ENCODE results near the gene PLK5.
"Not testable (repeated sequence)": the region's sequence is repeated elsewhere in the genome, so short reads cannot be mapped to it uniquely, and the experiment has no call there.

PLK5 gene

DNA sequence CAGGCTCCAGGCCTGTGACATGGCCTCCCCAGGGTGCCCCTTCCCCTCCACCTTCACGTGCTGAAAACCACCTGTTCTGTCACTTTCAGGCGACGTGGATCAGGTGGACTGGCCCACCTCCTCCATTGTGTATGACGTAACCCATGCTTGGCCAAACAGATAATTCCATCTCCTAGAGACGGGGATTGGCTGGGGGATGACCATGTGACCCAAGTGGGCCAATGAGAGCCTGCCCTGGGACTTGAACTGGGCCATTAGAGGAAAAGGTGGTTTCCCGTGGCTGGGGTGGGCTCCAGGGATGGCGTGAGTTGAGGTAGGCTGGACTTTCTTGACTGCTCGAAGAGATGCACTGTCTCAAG is 7.5 kb upstream of the PLK5 start:
- Histone ChIP-seq H3K4me3 (replicated peaks; ENCODE audit: insufficient read depth, low read length) (no peak overlapping the region), H3K27ac (replicated peaks) (no peak overlapping the region), H3K27me3 (ENCODE audit: insufficient read depth, poor library complexity, severe bottlenecking) (peaks cover 15% of the 10 kb centered on the region)
- no peak for DNase-seq (ENCODE audit: low read depth in 1 of 2, low spot score in 1 of 2)
- TF ChIP-seq SPI1 (IDR thresholded peaks at IDR 0.05; ENCODE audit: borderline replicate concordance, low read depth) (no peak), POLR2AphosphoS5 (IDR thresholded peaks at IDR 0.05; ENCODE audit: low read depth) (no peak), GABPA (IDR thresholded peaks at IDR 0.05; ENCODE audit: low read depth) (no peak)
- TF ChIP-seq, protein P1, sequence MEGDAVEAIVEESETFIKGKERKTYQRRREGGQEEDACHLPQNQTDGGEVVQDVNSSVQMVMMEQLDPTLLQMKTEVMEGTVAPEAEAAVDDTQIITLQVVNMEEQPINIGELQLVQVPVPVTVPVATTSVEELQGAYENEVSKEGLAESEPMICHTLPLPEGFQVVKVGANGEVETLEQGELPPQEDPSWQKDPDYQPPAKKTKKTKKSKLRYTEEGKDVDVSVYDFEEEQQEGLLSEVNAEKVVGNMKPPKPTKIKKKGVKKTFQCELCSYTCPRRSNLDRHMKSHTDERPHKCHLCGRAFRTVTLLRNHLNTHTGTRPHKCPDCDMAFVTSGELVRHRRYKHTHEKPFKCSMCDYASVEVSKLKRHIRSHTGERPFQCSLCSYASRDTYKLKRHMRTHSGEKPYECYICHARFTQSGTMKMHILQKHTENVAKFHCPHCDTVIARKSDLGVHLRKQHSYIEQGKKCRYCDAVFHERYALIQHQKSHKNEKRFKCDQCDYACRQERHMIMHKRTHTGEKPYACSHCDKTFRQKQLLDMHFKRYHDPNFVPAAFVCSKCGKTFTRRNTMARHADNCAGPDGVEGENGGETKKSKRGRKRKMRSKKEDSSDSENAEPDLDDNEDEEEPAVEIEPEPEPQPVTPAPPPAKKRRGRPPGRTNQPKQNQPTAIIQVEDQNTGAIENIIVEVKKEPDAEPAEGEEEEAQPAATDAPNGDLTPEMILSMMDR (IDR thresholded peaks at IDR 0.05; ENCODE audit: insufficient read depth, low read length): no peak
- TF ChIP-seq, protein P2, sequence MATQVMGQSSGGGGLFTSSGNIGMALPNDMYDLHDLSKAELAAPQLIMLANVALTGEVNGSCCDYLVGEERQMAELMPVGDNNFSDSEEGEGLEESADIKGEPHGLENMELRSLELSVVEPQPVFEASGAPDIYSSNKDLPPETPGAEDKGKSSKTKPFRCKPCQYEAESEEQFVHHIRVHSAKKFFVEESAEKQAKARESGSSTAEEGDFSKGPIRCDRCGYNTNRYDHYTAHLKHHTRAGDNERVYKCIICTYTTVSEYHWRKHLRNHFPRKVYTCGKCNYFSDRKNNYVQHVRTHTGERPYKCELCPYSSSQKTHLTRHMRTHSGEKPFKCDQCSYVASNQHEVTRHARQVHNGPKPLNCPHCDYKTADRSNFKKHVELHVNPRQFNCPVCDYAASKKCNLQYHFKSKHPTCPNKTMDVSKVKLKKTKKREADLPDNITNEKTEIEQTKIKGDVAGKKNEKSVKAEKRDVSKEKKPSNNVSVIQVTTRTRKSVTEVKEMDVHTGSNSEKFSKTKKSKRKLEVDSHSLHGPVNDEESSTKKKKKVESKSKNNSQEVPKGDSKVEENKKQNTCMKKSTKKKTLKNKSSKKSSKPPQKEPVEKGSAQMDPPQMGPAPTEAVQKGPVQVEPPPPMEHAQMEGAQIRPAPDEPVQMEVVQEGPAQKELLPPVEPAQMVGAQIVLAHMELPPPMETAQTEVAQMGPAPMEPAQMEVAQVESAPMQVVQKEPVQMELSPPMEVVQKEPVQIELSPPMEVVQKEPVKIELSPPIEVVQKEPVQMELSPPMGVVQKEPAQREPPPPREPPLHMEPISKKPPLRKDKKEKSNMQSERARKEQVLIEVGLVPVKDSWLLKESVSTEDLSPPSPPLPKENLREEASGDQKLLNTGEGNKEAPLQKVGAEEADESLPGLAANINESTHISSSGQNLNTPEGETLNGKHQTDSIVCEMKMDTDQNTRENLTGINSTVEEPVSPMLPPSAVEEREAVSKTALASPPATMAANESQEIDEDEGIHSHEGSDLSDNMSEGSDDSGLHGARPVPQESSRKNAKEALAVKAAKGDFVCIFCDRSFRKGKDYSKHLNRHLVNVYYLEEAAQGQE (IDR thresholded peaks at IDR 0.05; ENCODE audit: insufficient replicate concordance, low read depth): no peak

DNA sequence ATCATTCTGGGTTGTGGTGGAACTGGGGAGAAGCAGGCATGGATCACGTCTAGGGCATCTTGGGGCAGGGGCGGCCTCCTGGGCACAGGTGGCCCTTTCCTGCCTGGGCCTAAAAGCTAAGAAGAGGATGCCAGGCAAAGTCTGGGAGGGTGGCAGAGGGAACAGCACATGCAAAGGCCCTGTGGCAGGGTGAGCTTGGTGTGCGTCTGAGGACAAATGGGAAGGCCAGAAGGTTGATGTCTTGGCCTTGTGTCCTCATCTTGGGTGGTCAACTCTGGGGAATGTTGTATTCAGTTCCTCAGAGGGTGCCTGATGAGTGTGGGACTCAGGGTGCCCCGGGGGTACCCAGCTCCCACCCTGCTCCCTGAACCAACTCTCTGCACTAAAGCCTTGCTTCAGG is 5.4 kb upstream of the PLK5 start:
- Histone ChIP-seq H3K27me3 (ENCODE audit: insufficient read depth, poor library complexity, severe bottlenecking) (peaks cover 11% of the 10 kb centered on the region), H3K4me3 (replicated peaks; ENCODE audit: insufficient read depth, low read length) (no peak overlapping the region), H3K27ac (replicated peaks) (no peak overlapping the region)
- TF ChIP-seq GABPA (IDR thresholded peaks at IDR 0.05; ENCODE audit: low read depth) (no peak), SPI1 (IDR thresholded peaks at IDR 0.05; ENCODE audit: borderline replicate concordance, low read depth) (no peak), POLR2AphosphoS5 (IDR thresholded peaks at IDR 0.05; ENCODE audit: low read depth) (no peak)
- TF ChIP-seq, protein P1 (IDR thresholded peaks at IDR 0.05; ENCODE audit: insufficient read depth, low read length): no peak
- TF ChIP-seq, protein P2 (IDR thresholded peaks at IDR 0.05; ENCODE audit: insufficient replicate concordance, low read depth): no peak
- no peak for DNase-seq (ENCODE audit: low read depth in 1 of 2, low spot score in 1 of 2)

DNA sequence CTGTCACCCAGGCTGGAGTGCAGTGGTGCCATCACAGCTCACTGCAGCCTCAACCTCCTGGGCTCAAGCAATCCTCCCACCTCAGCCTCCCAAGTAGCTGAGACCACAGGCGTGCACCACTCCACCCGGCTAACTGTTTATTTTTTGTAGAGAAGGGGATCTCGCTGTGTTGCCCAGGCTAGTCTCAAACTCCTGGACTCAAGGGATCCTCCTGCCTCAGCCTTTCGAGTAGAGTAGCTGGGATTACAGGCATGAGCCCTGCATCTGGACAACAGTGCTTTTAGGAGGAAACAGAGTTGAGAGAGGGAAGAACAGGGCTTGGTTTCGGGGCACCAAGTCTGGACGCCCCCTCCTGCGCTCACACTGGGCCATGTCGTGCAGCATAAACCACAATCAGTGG is 4.1 kb upstream of the PLK5 start:
- peaks cover 18% of the 10 kb centered on the region for H3K27me3 ChIP-seq (ENCODE audit: insufficient read depth, poor library complexity, severe bottlenecking)
- not testable (repeated sequence) for DNase-seq (ENCODE audit: low read depth in 1 of 2, low spot score in 1 of 2)

DNA sequence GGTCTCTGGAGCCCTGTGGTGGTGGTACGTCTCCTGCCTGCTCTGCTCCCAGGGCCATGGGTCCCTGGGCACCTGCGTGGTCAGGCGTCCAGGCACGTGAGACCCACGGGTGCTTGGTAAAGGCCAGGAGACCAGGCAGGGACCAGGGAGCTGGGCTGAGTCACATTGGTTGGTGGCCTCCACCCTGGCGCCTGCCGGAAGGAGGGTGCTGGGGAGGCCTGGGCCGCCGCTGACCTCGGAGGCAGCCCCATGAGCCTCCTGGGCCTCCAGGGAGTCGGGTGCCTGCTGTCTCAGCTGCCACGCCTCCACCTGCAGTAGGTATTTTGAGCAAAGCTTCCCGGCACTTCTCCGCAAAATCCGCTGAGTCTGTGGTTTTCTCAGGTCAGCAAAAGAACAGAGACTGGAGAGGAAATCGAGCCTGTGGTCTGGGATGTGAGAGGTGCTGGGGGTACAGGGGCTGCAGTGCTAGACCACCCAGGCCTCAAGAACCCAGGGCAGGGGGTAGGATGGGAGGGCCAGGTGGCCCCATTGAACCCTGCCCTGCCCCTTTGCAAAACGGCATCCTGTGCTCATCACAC is 3.6 kb upstream of the PLK5 start:
- TF ChIP-seq, protein P1 (IDR thresholded peaks at IDR 0.05; ENCODE audit: insufficient read depth, low read length): no peak
- TF ChIP-seq GABPA (IDR thresholded peaks at IDR 0.05; ENCODE audit: low read depth): no peak
- no peak for TF ChIP-seq POLR2AphosphoS5 (IDR thresholded peaks at IDR 0.05; ENCODE audit: low read depth)
- TF ChIP-seq, protein P2 (IDR thresholded peaks at IDR 0.05; ENCODE audit: insufficient replicate concordance, low read depth): no peak
- no peak for TF ChIP-seq SPI1 (IDR thresholded peaks at IDR 0.05; ENCODE audit: borderline replicate concordance, low read depth)
- no peak for DNase-seq (ENCODE audit: low read depth in 1 of 2, low spot score in 1 of 2)
- Histone ChIP-seq H3K27ac (replicated peaks) (no peak overlapping the region), H3K4me3 (replicated peaks; ENCODE audit: insufficient read depth, low read length) (no peak overlapping the region), H3K27me3 (ENCODE audit: insufficient read depth, poor library complexity, severe bottlenecking) (peaks cover 22% of the 10 kb centered on the region)

More for the DNA sequence above, 4.1 kb upstream of the PLK5 start:
- H3K4me3 ChIP-seq (replicated peaks; ENCODE audit: insufficient read depth, low read length); H3K27ac ChIP-seq (replicated peaks): not testable (repeated sequence)

All from HL-60 (cell line).